ENCODE results near the gene DCTN3. TPM values are rescaled to one million over a fixed set of nuclear protein-coding genes. Genes with fewer than 3 reads are reported as not detected.

Gene DCTN3
- total and polyA plus RNA-seq, 2 experiments from 2014 or later = 12.9 to 17.9 TPM

- H4K20me1 ChIP-seq (replicated peaks; ENCODE audit: insufficient read depth) = no peaks in the 10 kb centered on the region; the same call in none of the 2 replicates
- Mint-ChIP-seq H3K27ac (no peak overlapping the region), H3K9me3 (peaks cover 4% of the 10 kb centered on the region; the same call in 1 of the 3 replicates), H3K4me3 (no peak overlapping the region; the same call in 2 of the 3 replicates), H3K4me1 (peaks cover 27% of the 10 kb centered on the region), H3K27me3 (ENCODE audit: insufficient read depth, low read depth, poor library complexity) (peaks cover 63% of the 10 kb centered on the region), H3K36me3 (ENCODE audit: low read depth) (peaks cover 20% of the 10 kb centered on the region)
- no peak overlapping the region for H3K4me2 ChIP-seq
- no peaks in the 10 kb centered on the region for H3K36me3 ChIP-seq (ENCODE audit: insufficient read depth)
- 0 out of 2 replicates have a peak, but pooled peaks cover 3% of the 10 kb centered on the region for H3F3A ChIP-seq (replicated peaks; ENCODE audit: low read depth)
- H3K79me2 ChIP-seq (replicated peaks; ENCODE audit: insufficient read depth) = no peaks in the 10 kb centered on the region
- H3K27ac ChIP-seq (ENCODE audit: low read depth) = no peak overlapping the region
- peaks cover 75% of the 10 kb centered on the region for H3K27me3 ChIP-seq (ENCODE audit: insufficient read depth)
- H2AFZ ChIP-seq = no peak overlapping the region
- ATAC-seq (no peak), DNase-seq (ENCODE audit: low spot score) (no peak)
- no peak for TF ChIP-seq EZH2phosphoT487 (IDR thresholded peaks at IDR 0.05; ENCODE audit: unreplicated experiment)
- no peak for TF ChIP-seq JUNB (IDR thresholded peaks at IDR 0.05; ENCODE audit: unreplicated experiment)
- TF ChIP-seq ZNF114 (CRISPR knock-in tag; IDR thresholded peaks at IDR 0.05) = no peak
- TF ChIP-seq NANOG (IDR thresholded peaks at IDR 0.05; ENCODE audit: borderline replicate concordance) = no peak
- H3K9me2 ChIP-seq (ENCODE audit: insufficient read depth) = no peaks in the 10 kb centered on the region
- H3K4me3 ChIP-seq = no peak overlapping the region
- peaks cover 5% of the 10 kb centered on the region; the same call in 1 of the 2 replicates for H3K4me1 ChIP-seq (ENCODE audit: insufficient read depth)
Measured at GRCh38 chr9:34630402-34631154, 10.3 kb upstream of the DCTN3 start.

DNA sequence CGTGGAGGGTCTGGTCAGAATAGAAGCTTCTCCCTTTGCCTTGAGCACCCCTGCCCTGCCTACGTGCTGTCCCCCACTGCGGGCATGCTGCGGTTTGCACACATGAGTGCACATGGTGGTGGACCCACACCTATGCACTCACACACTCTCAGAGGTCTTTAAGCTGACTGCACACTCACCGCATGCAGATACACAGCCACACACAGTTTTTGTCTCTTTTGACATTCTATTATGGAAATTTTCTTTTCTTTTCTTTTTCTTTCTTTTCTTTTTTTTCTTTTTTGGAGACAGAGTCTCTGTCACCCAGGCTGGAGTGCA is 9.2 kb upstream of the DCTN3 start:
- peak overlapping the region; percentile 73 for H3K4me3 Mint-ChIP-seq
- H3K9me3 Mint-ChIP-seq = peaks cover 4% of the 10 kb centered on the region; the same call in 1 of the 3 replicates
- Histone ChIP-seq H3K79me2 (replicated peaks; ENCODE audit: insufficient read depth) (no peaks in the 10 kb centered on the region), H3K27me3 (ENCODE audit: insufficient read depth) (peaks cover 86% of the 10 kb centered on the region), H3K4me3 (peak overlapping the region; percentile 54), H3K4me2 (peak overlapping the region; percentile 81), H3K4me1 (ENCODE audit: insufficient read depth) (peaks cover 9% of the 10 kb centered on the region; the same call in 1 of the 2 replicates), H3K36me3 (ENCODE audit: insufficient read depth) (no peaks in the 10 kb centered on the region), H2AFZ (no peak overlapping the region), H4K20me1 (replicated peaks; ENCODE audit: insufficient read depth) (no peaks in the 10 kb centered on the region; the same call in none of the 2 replicates), H3F3A (replicated peaks; ENCODE audit: low read depth) (0 out of 2 replicates have a peak, but pooled peaks cover 3% of the 10 kb centered on the region), H3K27ac (ENCODE audit: low read depth) (no peak overlapping the region), H3K9me2 (ENCODE audit: insufficient read depth) (no peaks in the 10 kb centered on the region)
- no peak for DNase-seq (ENCODE audit: low spot score)
- H3K27me3 Mint-ChIP-seq (ENCODE audit: insufficient read depth, low read depth, poor library complexity) = peaks cover 70% of the 10 kb centered on the region
- no peak; the same call in 2 of the 3 replicates for ATAC-seq
- peaks cover 9% of the 10 kb centered on the region; the same call in 2 of the 3 replicates for H3K36me3 Mint-ChIP-seq (ENCODE audit: low read depth)
- no peak overlapping the region for H3K27ac Mint-ChIP-seq
- peaks cover 25% of the 10 kb centered on the region for H3K4me1 Mint-ChIP-seq
- TF ChIP-seq EZH2phosphoT487 (IDR thresholded peaks at IDR 0.05; ENCODE audit: unreplicated experiment) (no peak), ZNF462 (CRISPR knock-in tag; IDR thresholded peaks at IDR 0.05) (no peak), EZH2 (IDR thresholded peaks at IDR 0.05; ENCODE audit: low read depth, unreplicated experiment) (no peak), CTCF (conservative IDR thresholded peaks at IDR 0.05; ENCODE audit: low read depth in 2 of 2) (no peak), STAT1 (IDR thresholded peaks at IDR 0.05; ENCODE audit: unreplicated experiment) (no peak)
- TF ChIP-seq, protein P1, sequence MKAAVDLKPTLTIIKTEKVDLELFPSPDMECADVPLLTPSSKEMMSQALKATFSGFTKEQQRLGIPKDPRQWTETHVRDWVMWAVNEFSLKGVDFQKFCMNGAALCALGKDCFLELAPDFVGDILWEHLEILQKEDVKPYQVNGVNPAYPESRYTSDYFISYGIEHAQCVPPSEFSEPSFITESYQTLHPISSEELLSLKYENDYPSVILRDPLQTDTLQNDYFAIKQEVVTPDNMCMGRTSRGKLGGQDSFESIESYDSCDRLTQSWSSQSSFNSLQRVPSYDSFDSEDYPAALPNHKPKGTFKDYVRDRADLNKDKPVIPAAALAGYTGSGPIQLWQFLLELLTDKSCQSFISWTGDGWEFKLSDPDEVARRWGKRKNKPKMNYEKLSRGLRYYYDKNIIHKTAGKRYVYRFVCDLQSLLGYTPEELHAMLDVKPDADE (IDR thresholded peaks at IDR 0.05) = no peak

Data from GM23338 (cell line).